Common myeloid progenitor, CD34-positive (primary cell): ENCODE measurements around the gene IFNA5.

Source experiments
- CTCF ChIA-PET: fragments of 350-600 bp; sonication (Branson Sonifier 250); formaldehyde crosslinking; loops from one replicate; lab custom pipeline; 2021; ENCODE audit warnings: antibody characterized with exemption; lab: Charles Lee
- POLR2A ChIA-PET: fragments of 350-600 bp; sonication (Branson Sonifier 250); formaldehyde crosslinking; loops from one replicate; lab custom pipeline; 2021; ENCODE audit warnings: antibody characterized with exemption; lab: Charles Lee
- DNase-seq, 3 donors: peaks; one replicate each; pipeline versions ENCODE4 v3.0.0 to v3.0.0-alpha.2; 2013
- H3K27ac ChIP-seq, 2 experiments: 1 replicate in 1 of 2; 2 replicates in 1 of 2; pipeline ENCODE4 v1.7.0; 2013; ENCODE audit warnings: inconsistent platforms in 2 of 2, low read length in 2 of 2, mild to moderate bottlenecking in 2 of 2, low read depth in 1 of 2, moderate library complexity in 1 of 2; ENCODE audit not compliant: severe bottlenecking in 2 of 2, insufficient read depth in 1 of 2, poor library complexity in 1 of 2
- H3K27me3 ChIP-seq, 5 experiments: replicated peaks in 2 of 5; 1 replicate in 3 of 5; 2 replicates in 2 of 5; pipeline versions ENCODE4 v1.6.1 to v1.7.0; 2013; ENCODE audit warnings: low read length in 4 of 5, mild to moderate bottlenecking in 2 of 5, moderate library complexity in 2 of 5, inconsistent platforms in 1 of 5; ENCODE audit not compliant: insufficient read depth in 5 of 5, control insufficient read depth in 4 of 5
- H3K36me3 ChIP-seq, 4 experiments: 1 replicate in 2 of 4; 2 replicates in 2 of 4; pipeline versions ENCODE4 v1.6.1 to v1.7.0; 2013; ENCODE audit warnings: low read length in 3 of 4, control low read depth in 1 of 4, mild to moderate bottlenecking in 1 of 4; ENCODE audit not compliant: control insufficient read depth in 4 of 4, insufficient read depth in 4 of 4
- H3K4me1 ChIP-seq, 4 experiments: 1 replicate in 3 of 4; 2 replicates in 1 of 4; pipeline versions ENCODE4 v1.6.1 to v1.7.1; 2013; ENCODE audit warnings: low read length in 3 of 4, mild to moderate bottlenecking in 3 of 4, control low read depth in 1 of 4, inconsistent platforms in 1 of 4, moderate library complexity in 1 of 4; ENCODE audit not compliant: control insufficient read depth in 4 of 4, insufficient read depth in 4 of 4; ENCODE audit errors: control extremely low read depth in 1 of 4
- H3K4me3 ChIP-seq, 7 experiments: 1 replicate in 4 of 7; 2 replicates in 3 of 7; pipeline versions ENCODE4 v1.5.1 to v1.7.0; 2013; ENCODE audit warnings: mild to moderate bottlenecking in 7 of 7, low read length in 6 of 7, moderate library complexity in 6 of 7, inconsistent platforms in 2 of 7, low read depth in 2 of 7, control low read depth in 1 of 7; ENCODE audit not compliant: insufficient read depth in 4 of 7, control insufficient read depth in 1 of 7; ENCODE audit errors: extremely low read depth in 1 of 7
- H3K9me3 ChIP-seq, 5 experiments: 1 replicate in 4 of 5; 2 replicates in 1 of 5; pipeline versions ENCODE4 v1.6.1 to v1.7.1; 2013; ENCODE audit warnings: low read length in 4 of 5, mild to moderate bottlenecking in 2 of 5, inconsistent platforms in 1 of 5, low read depth in 1 of 5, moderate library complexity in 1 of 5; ENCODE audit not compliant: control insufficient read depth in 4 of 5, insufficient read depth in 2 of 5; ENCODE audit errors: control extremely low read depth in 1 of 5
- WGBS: methylation state at CpG from one replicate; pipeline ENCODE4 v1.1.5; 2013; ENCODE audit not compliant: insufficient coverage; 5-methylcytosine and 5-hydroxymethylcytosine counted together

The IFNA5 gene

GRCh38 chr9:21294904-21295538 is 10.1 kb downstream of the IFNA5 start:
- 43% methylated on average over 4 of the region's 6 CpGs for WGBS
- DNase-seq, result peak; percentile 31 to 86 (median 82)
- no peak overlapping the region for H3K27ac ChIP-seq
- POLR2A ChIA-PET, result interaction anchor here (0.6 kb wide), 1 partner anchor 23 kb away, joined by 5 read pairs; no protein-coding TSS in a partner anchor
- H3K27me3 ChIP-seq, result no peaks in the 10 kb centered on the region
- peaks cover 11 to 26% (median 14%) of the 10 kb centered on the region in 4 experiments for H3K4me1 ChIP-seq
- CTCF ChIA-PET, result interaction anchor here (1.5 to 2.7 kb wide), 6 partner anchors 23 to 101 kb away, joined by 4 to 10 read pairs (median 6); no protein-coding TSS in a partner anchor
- no peaks in the 10 kb centered on the region for H3K36me3 ChIP-seq
- peaks cover 0 to 2% (median 0%) of the 10 kb centered on the region in 5 experiments for H3K9me3 ChIP-seq
- no peak overlapping the region for H3K4me3 ChIP-seq

- Histone ChIP-seq H3K4me3 (no peak overlapping the region), H3K27me3 (no peaks in the 10 kb centered on the region), H3K4me1 (peaks cover 11 to 26% (median 18%) of the 10 kb centered on the region in 4 experiments), H3K9me3 (peaks cover 0 to 2% (median 0%) of the 10 kb centered on the region in 5 experiments), H3K27ac (no peak overlapping the region), H3K36me3 (no peaks in the 10 kb centered on the region)
- ChIA-PET CTCF (interaction anchor here (1.6 to 2.7 kb wide), 4 partner anchors 24 to 101 kb away, joined by 4 to 10 read pairs (median 6); no protein-coding TSS in a partner anchor), POLR2A (no interaction called here)
- peak in 2 of 3 donors; percentile 48 to 66 for DNase-seq
- WGBS, result 100% methylated on average over 1 of the region's 1 CpG
Observed at GRCh38 chr9:21294364-21294774, 10.7 kb downstream of the IFNA5 start.

GRCh38 chr9:21289848-21290247 is 15.3 kb downstream of the IFNA5 start:
- peak in 2 of 3 donors; percentile 49 to 64 for DNase-seq
- CTCF ChIA-PET, result interaction anchor here (0.6 to 1.5 kb wide), 3 partner anchors 37 to 114 kb away, joined by 4 read pairs; no protein-coding TSS in a partner anchor

GRCh38 chr9:21287280-21287679 is 17.8 kb downstream of the IFNA5 start:
- Histone ChIP-seq H3K27ac (no peak overlapping the region), H3K4me1 (peaks cover 0 to 12% (median 6%) of the 10 kb centered on the region in 4 experiments), H3K9me3 (no peaks in the 10 kb centered on the region), H3K36me3 (no peaks in the 10 kb centered on the region), H3K4me3 (no peak overlapping the region), H3K27me3 (no peaks in the 10 kb centered on the region)
- POLR2A ChIA-PET, result no interaction called here
- CTCF ChIA-PET, result interaction anchor here (0.9 to 3.2 kb wide), 2 partner anchors 19 to 35 kb away, joined by 3 to 14 read pairs; no protein-coding TSS in a partner anchor
- WGBS, result 100% methylated on average over 2 of the region's 3 CpGs
- DNase-seq, result no peak

More at GRCh38 chr9:21289848-21290247, 15.3 kb downstream of the IFNA5 start:
- POLR2A ChIA-PET, result no interaction called here
- no peak overlapping the region for H3K27ac ChIP-seq
- no peaks in the 10 kb centered on the region for H3K36me3 ChIP-seq
- 17% methylated on average over 1 of the region's 2 CpGs for WGBS
- H3K4me1 ChIP-seq, result peaks cover 0 to 19% (median 6%) of the 10 kb centered on the region in 4 experiments
- no peaks in the 10 kb centered on the region for H3K9me3 ChIP-seq
- no peaks in the 10 kb centered on the region for H3K27me3 ChIP-seq
- no peak overlapping the region for H3K4me3 ChIP-seq

GRCh38 chr9:21286659-21287058 is 18.5 kb downstream of the IFNA5 start:
- no peak overlapping the region for H3K27ac ChIP-seq
- no peaks in the 10 kb centered on the region for H3K36me3 ChIP-seq
- H3K27me3 ChIP-seq, result no peaks in the 10 kb centered on the region
- ChIA-PET CTCF (interaction anchor here (1.3 to 3.2 kb wide), 2 partner anchors 19 to 34 kb away, joined by 3 to 14 read pairs; no protein-coding TSS in a partner anchor), POLR2A (no interaction called here)
- no peak overlapping the region for H3K4me3 ChIP-seq
- H3K4me1 ChIP-seq, result peaks cover 0 to 12% (median 6%) of the 10 kb centered on the region in 4 experiments
- no peaks in the 10 kb centered on the region for H3K9me3 ChIP-seq
- no CpG with 5 or more reads among the region's 5 CpGs for WGBS
- no peak for DNase-seq

GRCh38 chr9:21286099-21286498 is 19.0 kb downstream of the IFNA5 start:
- H3K9me3 ChIP-seq, result no peaks in the 10 kb centered on the region
- no peak overlapping the region for H3K4me3 ChIP-seq
- H3K4me1 ChIP-seq, result peaks cover 0 to 12% (median 6%) of the 10 kb centered on the region in 4 experiments
- POLR2A ChIA-PET, result no interaction called here
- no peaks in the 10 kb centered on the region for H3K27me3 ChIP-seq
- H3K27ac ChIP-seq, result no peak overlapping the region
- 100% methylated on average over 2 of the region's 5 CpGs for WGBS
- DNase-seq, result no peak
- CTCF ChIA-PET, result interaction anchor here (1.3 to 3.2 kb wide), 2 partner anchors 18 to 34 kb away, joined by 3 to 14 read pairs; no protein-coding TSS in a partner anchor
- H3K36me3 ChIP-seq, result no peaks in the 10 kb centered on the region

GRCh38 chr9:21281275-21281674 is 23.8 kb downstream of the IFNA5 start:
- DNase-seq, result no peak
- H3K27me3 ChIP-seq, result peaks cover 0 to 2% (median 0%) of the 10 kb centered on the region in 5 experiments
- WGBS, result no CpG with 5 or more reads among the region's 2 CpGs
- H3K9me3 ChIP-seq, result no peaks in the 10 kb centered on the region
- CTCF ChIA-PET, result no interaction called here
- no peaks in the 10 kb centered on the region for H3K36me3 ChIP-seq
- POLR2A ChIA-PET, result no interaction called here
- H3K27ac ChIP-seq, result no peak overlapping the region
- H3K4me1 ChIP-seq, result no peaks in the 10 kb centered on the region
- no peak overlapping the region for H3K4me3 ChIP-seq
